SK-N-SH (cell line): ENCODE data around the gene PPT2. TPM values are rescaled to one million over a fixed set of nuclear protein-coding genes. Genes with fewer than 3 reads are reported as not detected.
"Not testable (repeated sequence)": the region's sequence is repeated elsewhere in the genome, so short reads cannot be mapped to it uniquely, and the experiment has no call there.

Source experiments
- CTCF ChIA-PET: fragments of 300-600, 350-600 bp; formaldehyde crosslinking; extraction: SDS; loops from one replicate; lab custom pipeline; 2021; lab: Yijun Ruan, JAX
- POLR2A ChIA-PET: fragments of 350-600 bp; sonication (Branson Sonifier 250); formaldehyde crosslinking; extraction: SDS; loops from one replicate; lab custom pipeline; 2020; ENCODE audit warnings: antibody characterized with exemption, inconsistent platforms; lab: Yijun Ruan, JAX
- DNase-seq: peaks from one replicate; pipeline ENCODE4 v3.0.0; 2012
- H2AFZ ChIP-seq: fragments of 200-600 bp; sonication (generic); 2 replicates; pipeline ENCODE4 v1.8.1; 2016; ENCODE audit warnings: antibody characterized with exemption, mild to moderate bottlenecking, low read depth
- H3F3A ChIP-seq: fragments of 200-600 bp; sonication (generic); replicated peaks from 2 replicates; pipeline ENCODE3; 2016; ENCODE audit warnings: antibody characterized with exemption, mild to moderate bottlenecking; ENCODE audit not compliant: insufficient read depth
- H3K27ac ChIP-seq, 2 experiments: fragments of 200-500 bp in 1 of 2; fragments of 200-600 bp in 1 of 2; sonication (Bioruptor generic) in 1 of 2; sonication (generic), shearing (Covaris generic) in 1 of 2; 2 replicates each; pipeline versions ENCODE4 v1.5.1 to v1.6.1; 2014 to 2016; ENCODE audit warnings: low read depth in 2 of 2, inconsistent platforms in 1 of 2, low read length in 1 of 2, mild to moderate bottlenecking in 1 of 2, mixed read lengths in 1 of 2
- H3K27me3 ChIP-seq: fragments of 200-600 bp; sonication (generic), shearing (Covaris generic); 2 replicates; pipeline ENCODE4 v1.6.1; 2016; ENCODE audit warnings: mixed run types; ENCODE audit not compliant: insufficient read depth
- H3K36me3 ChIP-seq, 2 experiments: fragments of 200-500 bp in 1 of 2; fragments of 200-600 bp in 1 of 2; sonication (Bioruptor generic) in 1 of 2; sonication (generic) in 1 of 2; replicated peaks in 1 of 2; 2 replicates each; pipeline versions ENCODE3 to v1.5.1; 2014 to 2016; ENCODE audit warnings: low read length in 1 of 2, mild to moderate bottlenecking in 1 of 2; ENCODE audit not compliant: insufficient read depth in 2 of 2, control insufficient read depth in 1 of 2
- H3K4me1 ChIP-seq, 2 experiments: fragments of 200-500 bp in 1 of 2; fragments of 200-600 bp in 1 of 2; sonication (Bioruptor generic) in 1 of 2; sonication (generic), shearing (Covaris generic) in 1 of 2; 2 replicates each; pipeline versions ENCODE4 v1.5.1 to v1.6.1; 2014 to 2016; ENCODE audit warnings: low read depth in 1 of 2, low read length in 1 of 2, mixed run types in 1 of 2; ENCODE audit not compliant: insufficient read depth in 2 of 2, control insufficient read depth in 1 of 2
- H3K4me2 ChIP-seq: fragments of 200-600 bp; sonication (generic), shearing (Covaris generic); 2 replicates; pipeline ENCODE4 v1.6.1; 2017; ENCODE audit warnings: mixed run types
- H3K4me3 ChIP-seq, 2 experiments: fragments of 200-500 bp in 1 of 2; fragments of 200-600 bp in 1 of 2; sonication (Bioruptor generic) in 1 of 2; sonication (generic), shearing (Covaris generic) in 1 of 2; 2 replicates each; pipeline versions ENCODE4 v1.5.1 to v1.8.1; 2014 to 2016; ENCODE audit warnings: low read depth in 2 of 2, inconsistent platforms in 1 of 2, low read length in 1 of 2, mild to moderate bottlenecking in 1 of 2, mixed read lengths in 1 of 2, moderate library complexity in 1 of 2
- H3K79me2 ChIP-seq: fragments of 200-600 bp; sonication (generic); 2 replicates; pipeline ENCODE4 v1.8.1; 2017; ENCODE audit warnings: mild to moderate bottlenecking; ENCODE audit not compliant: insufficient read depth
- H3K9ac ChIP-seq: fragments of 200-600 bp; sonication (generic); 2 replicates; pipeline ENCODE4 v1.6.1; 2017; ENCODE audit warnings: mixed run types
- H3K9me2 ChIP-seq: fragments of 200-600 bp; sonication (generic); 2 replicates; pipeline ENCODE4 v1.6.1; 2017; ENCODE audit warnings: mixed run types
- H3K9me3 ChIP-seq: fragments of 200-600 bp; sonication (generic); 2 replicates; pipeline ENCODE4 v1.6.1; 2017; ENCODE audit warnings: mixed run types, mild to moderate bottlenecking, moderate library complexity
- H4K20me1 ChIP-seq: fragments of 200-600 bp; sonication (generic); 2 replicates; pipeline ENCODE4 v1.6.1; 2017; ENCODE audit warnings: mild to moderate bottlenecking, mixed run types; ENCODE audit not compliant: insufficient read depth
- CHD2 ChIP-seq: fragments of 150-350 bp; IDR thresholded peaks from 2 replicates; pipeline ENCODE4 v1.6.1; 2018; ENCODE audit warnings: low read length; ENCODE audit not compliant: partially characterized antibody
- EZH2phosphoT487 ChIP-seq: fragments of 200-600 bp; sonication (generic); IDR thresholded peaks from 2 replicates; pipeline ENCODE4 v1.6.1; 2017; ENCODE audit warnings: low read depth, mixed run types, mild to moderate bottlenecking, antibody characterized with exemption, moderate library complexity, borderline replicate concordance
- FOXJ3 ChIP-seq: sonication (generic); formaldehyde crosslinking; IDR thresholded peaks from 2 replicates; pipeline ENCODE4 v1.5.1; 2020; ENCODE audit warnings: mild to moderate bottlenecking, missing genetic modification reagents
- FOXM1 ChIP-seq: IDR thresholded peaks from 2 replicates; pipeline ENCODE4 v1.4.0; 2012; ENCODE audit warnings: low read depth, mild to moderate bottlenecking
- NFIC ChIP-seq: IDR thresholded peaks from 2 replicates; pipeline ENCODE4 v1.4.0; 2012; ENCODE audit warnings: borderline replicate concordance
- NRF1 ChIP-seq: IDR thresholded peaks from 2 replicates; pipeline ENCODE4 v1.6.1; 2012; ENCODE audit warnings: low read depth, mild to moderate bottlenecking, low read length
- RAD21 ChIP-seq: IDR thresholded peaks from 2 replicates; pipeline ENCODE4 v1.6.1; 2012; ENCODE audit warnings: mild to moderate bottlenecking, low read length
- RCOR1 ChIP-seq: fragments of 150-350 bp; IDR thresholded peaks from 2 replicates; pipeline ENCODE4 v1.6.1; 2017; ENCODE audit warnings: antibody characterized with exemption, low read length
- SMC3 ChIP-seq: IDR thresholded peaks from 2 replicates; pipeline ENCODE4 v1.6.1; 2012; ENCODE audit warnings: low read depth, low read length, improper control_type of control experiment
- TCF12 ChIP-seq: IDR thresholded peaks from 2 replicates; pipeline ENCODE4 v1.4.0; 2012
- WGBS: methylation state at CpG from one replicate; pipeline ENCODE4 v1.1.6; 2017; ENCODE audit warnings: low lambda C conversion rate; 5-methylcytosine and 5-hydroxymethylcytosine counted together
- polyA plus RNA-seq, 3 experiments: library from polyadenylated mRNA; depleted of rRNA; stranded (reverse); fragments of >200 nt; gene quantifications; 2 replicates each; pipeline ENCODE4 v1.2.3, GENCODE V29; 2012
- TF ChIP-seq, protein P1 (sequence below): IDR thresholded peaks from 2 replicates; pipeline ENCODE4 v1.6.1; 2012; ENCODE audit warnings: mild to moderate bottlenecking, low read depth, low read length, moderate library complexity
- TF ChIP-seq, protein P2 (sequence below): fragments of 200-600 bp; sonication (generic); IDR thresholded peaks from 2 replicates; pipeline ENCODE4 v1.6.1; 2017; ENCODE audit warnings: antibody characterized with exemption, mild to moderate bottlenecking, moderate library complexity

PPT2 gene
- polyA plus RNA-seq, 1 of the 3 experiments (the other 2 are of a cell fraction): 32.7 TPM

DNA sequence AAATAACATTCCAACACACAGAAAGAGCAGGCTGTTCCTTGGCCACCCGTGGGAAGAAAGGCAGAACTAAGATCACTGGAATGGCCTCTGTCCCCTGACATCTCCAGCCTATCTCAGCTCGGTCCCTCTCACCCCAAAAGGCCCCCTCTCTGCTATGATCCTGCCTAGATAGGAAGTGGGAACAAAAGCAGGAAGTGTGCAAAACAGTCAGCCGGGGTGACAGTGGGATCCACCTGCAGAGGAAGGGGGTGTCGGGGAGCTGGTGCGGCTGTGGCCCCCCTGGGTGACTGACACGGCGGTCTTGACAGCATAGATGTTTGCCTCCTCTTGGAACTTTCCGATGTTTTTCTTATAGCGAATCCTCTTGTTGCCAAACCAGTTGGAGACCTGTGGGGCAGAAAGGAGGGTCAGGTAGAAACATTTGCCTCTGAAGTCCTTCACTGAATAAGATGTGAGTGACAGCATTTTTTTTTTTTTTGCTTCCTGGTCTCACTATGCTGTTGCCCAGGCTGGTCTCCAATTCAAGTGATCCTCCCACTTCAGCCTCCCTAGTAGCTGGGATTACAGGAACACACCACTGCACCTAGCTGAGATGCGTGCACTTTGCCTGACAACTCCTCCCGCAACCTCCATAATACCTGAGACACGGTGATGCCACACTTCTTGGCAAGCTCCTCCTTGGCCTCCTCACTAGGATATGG lies 33.2 kb downstream of the PPT2 start:
- WGBS: 90% methylated on average over 12 of the region's 12 CpGs
- POLR2A ChIA-PET: no interaction called here
- H2AFZ ChIP-seq: no peak overlapping the region
- H3K4me1 ChIP-seq: peaks cover 0 to 20% of the 10 kb centered on the region in 2 experiments; a peak in 1 of 4 replicates
- CTCF ChIA-PET: interaction anchor here (1.2 kb wide), 1 partner anchor 68 kb away, joined by 3 read pairs; no protein-coding TSS in a partner anchor
- H3K79me2 ChIP-seq: peaks cover 21% of the 10 kb centered on the region
- H3K27me3 ChIP-seq: no peaks in the 10 kb centered on the region
- no peaks in the 10 kb centered on the region for H4K20me1 ChIP-seq
- no peak overlapping the region for H3K4me3 ChIP-seq
- H3K36me3 ChIP-seq: peaks cover 8 to 31% of the 10 kb centered on the region in 2 experiments
- no peak overlapping the region for H3K9ac ChIP-seq
- H3K9me3 ChIP-seq: no peaks in the 10 kb centered on the region
- H3K9me2 ChIP-seq: no peaks in the 10 kb centered on the region
- peak overlapping the region in 1 of 2 experiments; percentile 53; a peak in 1 of 4 replicates for H3K27ac ChIP-seq
- no peak for DNase-seq
- H3F3A ChIP-seq: peaks cover 20% of the 10 kb centered on the region
- TF ChIP-seq RAD21: no peak
- no peak for TF ChIP-seq NRF1
- TF ChIP-seq, all 33 proteins: peak for 0
- H3K4me2 ChIP-seq: no peak overlapping the region

DNA sequence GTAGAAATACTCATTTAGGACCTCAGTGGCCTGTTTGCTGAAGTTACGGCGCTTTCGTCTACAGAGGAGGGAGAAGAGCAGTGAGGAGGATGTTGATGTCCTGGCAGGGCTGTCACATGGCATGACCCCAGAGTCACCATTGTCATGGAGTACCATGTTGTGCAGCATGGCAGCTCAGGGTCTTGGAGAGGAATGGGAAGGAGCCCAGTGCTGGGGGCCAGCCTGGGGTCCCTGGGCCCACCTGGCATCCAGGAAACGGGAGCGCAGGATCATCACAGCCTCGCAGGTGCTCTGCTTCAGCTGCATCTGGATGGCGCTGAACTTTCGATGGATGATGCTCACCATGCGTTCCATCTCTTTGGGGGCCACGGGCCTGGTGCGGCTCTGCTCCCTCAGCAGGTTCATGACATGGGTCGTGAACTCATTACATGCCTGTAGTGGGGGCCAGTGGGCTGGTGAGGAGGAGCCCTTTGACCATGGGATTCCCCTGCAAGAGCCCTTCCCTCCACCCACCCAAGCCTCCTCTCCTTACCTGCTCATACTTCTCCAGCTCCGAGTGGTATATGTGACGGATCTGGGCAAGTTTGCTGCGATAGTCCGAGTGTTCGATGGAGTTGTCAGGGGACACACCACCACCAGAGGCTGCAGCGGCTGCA lies 33.9 kb downstream of the PPT2 start:
- Histone ChIP-seq H3F3A (peaks cover 20% of the 10 kb centered on the region), H3K4me1 (peaks cover 0 to 20% of the 10 kb centered on the region in 2 experiments; a peak in 1 of 4 replicates), H3K4me3 (peak overlapping the region in 1 of 2 experiments; percentile 81; a peak in 1 of 4 replicates), H3K4me2 (peak overlapping the region; percentile 92), H3K36me3 (peaks cover 8 to 26% of the 10 kb centered on the region in 2 experiments), H3K79me2 (peaks cover 21% of the 10 kb centered on the region)
- CTCF ChIA-PET: interaction anchor here (1.2 to 1.9 kb wide), 2 partner anchors 10 to 69 kb away, joined by 3 to 6 read pairs; no protein-coding TSS in a partner anchor
- DNase-seq, H3K27me3 ChIP-seq, H2AFZ ChIP-seq, H3K9me2 ChIP-seq, H3K27ac ChIP-seq, H3K9ac ChIP-seq, H4K20me1 ChIP-seq, H3K9me3 ChIP-seq, POLR2A ChIA-PET: not testable (repeated sequence)
- 99% methylated on average over 9 of the region's 18 CpGs for WGBS

- WGBS: 65% methylated on average over 11 of the region's 13 CpGs
- Histone ChIP-seq H3K4me3 (peak overlapping the region; percentile 60 to 81), H4K20me1 (no peaks in the 10 kb centered on the region), H2AFZ (no peak overlapping the region), H3K4me1 (peaks cover 0 to 20% of the 10 kb centered on the region in 2 experiments; a peak in 1 of 4 replicates), H3K27ac (peak overlapping the region in 1 of 2 experiments; percentile 81; a peak in 2 of 4 replicates), H3K9me3 (no peaks in the 10 kb centered on the region), H3K4me2 (peak overlapping the region; percentile 92), H3K9ac (peak overlapping the region; percentile 78), H3K9me2 (no peaks in the 10 kb centered on the region), H3K79me2 (peaks cover 21% of the 10 kb centered on the region), H3F3A (peaks cover 23% of the 10 kb centered on the region), H3K36me3 (peaks cover 8 to 21% of the 10 kb centered on the region in 2 experiments), H3K27me3 (no peaks in the 10 kb centered on the region)
- POLR2A ChIA-PET: interaction anchor here (3.1 kb wide), 1 partner anchor 11 kb away, joined by 22 read pairs; the partner anchor contains the start of gene RNF5
- CTCF ChIA-PET: interaction anchor here (1.2 to 1.9 kb wide), 2 partner anchors 9 to 291 kb away, joined by 3 to 6 read pairs; partner anchors contain the start of gene EHMT2
- no peak for DNase-seq
- TF ChIP-seq CHD2 (no peak), RCOR1 (no peak), NRF1 (no peak), NFIC (no peak), FOXJ3 (no peak), SMC3 (no peak), TCF12 (no peak), EZH2phosphoT487 (no peak), FOXM1 (no peak)
- TF ChIP-seq, protein P1, sequence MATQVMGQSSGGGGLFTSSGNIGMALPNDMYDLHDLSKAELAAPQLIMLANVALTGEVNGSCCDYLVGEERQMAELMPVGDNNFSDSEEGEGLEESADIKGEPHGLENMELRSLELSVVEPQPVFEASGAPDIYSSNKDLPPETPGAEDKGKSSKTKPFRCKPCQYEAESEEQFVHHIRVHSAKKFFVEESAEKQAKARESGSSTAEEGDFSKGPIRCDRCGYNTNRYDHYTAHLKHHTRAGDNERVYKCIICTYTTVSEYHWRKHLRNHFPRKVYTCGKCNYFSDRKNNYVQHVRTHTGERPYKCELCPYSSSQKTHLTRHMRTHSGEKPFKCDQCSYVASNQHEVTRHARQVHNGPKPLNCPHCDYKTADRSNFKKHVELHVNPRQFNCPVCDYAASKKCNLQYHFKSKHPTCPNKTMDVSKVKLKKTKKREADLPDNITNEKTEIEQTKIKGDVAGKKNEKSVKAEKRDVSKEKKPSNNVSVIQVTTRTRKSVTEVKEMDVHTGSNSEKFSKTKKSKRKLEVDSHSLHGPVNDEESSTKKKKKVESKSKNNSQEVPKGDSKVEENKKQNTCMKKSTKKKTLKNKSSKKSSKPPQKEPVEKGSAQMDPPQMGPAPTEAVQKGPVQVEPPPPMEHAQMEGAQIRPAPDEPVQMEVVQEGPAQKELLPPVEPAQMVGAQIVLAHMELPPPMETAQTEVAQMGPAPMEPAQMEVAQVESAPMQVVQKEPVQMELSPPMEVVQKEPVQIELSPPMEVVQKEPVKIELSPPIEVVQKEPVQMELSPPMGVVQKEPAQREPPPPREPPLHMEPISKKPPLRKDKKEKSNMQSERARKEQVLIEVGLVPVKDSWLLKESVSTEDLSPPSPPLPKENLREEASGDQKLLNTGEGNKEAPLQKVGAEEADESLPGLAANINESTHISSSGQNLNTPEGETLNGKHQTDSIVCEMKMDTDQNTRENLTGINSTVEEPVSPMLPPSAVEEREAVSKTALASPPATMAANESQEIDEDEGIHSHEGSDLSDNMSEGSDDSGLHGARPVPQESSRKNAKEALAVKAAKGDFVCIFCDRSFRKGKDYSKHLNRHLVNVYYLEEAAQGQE: no peak
- TF ChIP-seq, protein P2, sequence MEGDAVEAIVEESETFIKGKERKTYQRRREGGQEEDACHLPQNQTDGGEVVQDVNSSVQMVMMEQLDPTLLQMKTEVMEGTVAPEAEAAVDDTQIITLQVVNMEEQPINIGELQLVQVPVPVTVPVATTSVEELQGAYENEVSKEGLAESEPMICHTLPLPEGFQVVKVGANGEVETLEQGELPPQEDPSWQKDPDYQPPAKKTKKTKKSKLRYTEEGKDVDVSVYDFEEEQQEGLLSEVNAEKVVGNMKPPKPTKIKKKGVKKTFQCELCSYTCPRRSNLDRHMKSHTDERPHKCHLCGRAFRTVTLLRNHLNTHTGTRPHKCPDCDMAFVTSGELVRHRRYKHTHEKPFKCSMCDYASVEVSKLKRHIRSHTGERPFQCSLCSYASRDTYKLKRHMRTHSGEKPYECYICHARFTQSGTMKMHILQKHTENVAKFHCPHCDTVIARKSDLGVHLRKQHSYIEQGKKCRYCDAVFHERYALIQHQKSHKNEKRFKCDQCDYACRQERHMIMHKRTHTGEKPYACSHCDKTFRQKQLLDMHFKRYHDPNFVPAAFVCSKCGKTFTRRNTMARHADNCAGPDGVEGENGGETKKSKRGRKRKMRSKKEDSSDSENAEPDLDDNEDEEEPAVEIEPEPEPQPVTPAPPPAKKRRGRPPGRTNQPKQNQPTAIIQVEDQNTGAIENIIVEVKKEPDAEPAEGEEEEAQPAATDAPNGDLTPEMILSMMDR: no peak
Measured at GRCh38 chr6:32188381-32189068, 34.6 kb downstream of the PPT2 start.
